ENCODE data around the gene NECTIN2.

The NECTIN2 gene

DNA sequence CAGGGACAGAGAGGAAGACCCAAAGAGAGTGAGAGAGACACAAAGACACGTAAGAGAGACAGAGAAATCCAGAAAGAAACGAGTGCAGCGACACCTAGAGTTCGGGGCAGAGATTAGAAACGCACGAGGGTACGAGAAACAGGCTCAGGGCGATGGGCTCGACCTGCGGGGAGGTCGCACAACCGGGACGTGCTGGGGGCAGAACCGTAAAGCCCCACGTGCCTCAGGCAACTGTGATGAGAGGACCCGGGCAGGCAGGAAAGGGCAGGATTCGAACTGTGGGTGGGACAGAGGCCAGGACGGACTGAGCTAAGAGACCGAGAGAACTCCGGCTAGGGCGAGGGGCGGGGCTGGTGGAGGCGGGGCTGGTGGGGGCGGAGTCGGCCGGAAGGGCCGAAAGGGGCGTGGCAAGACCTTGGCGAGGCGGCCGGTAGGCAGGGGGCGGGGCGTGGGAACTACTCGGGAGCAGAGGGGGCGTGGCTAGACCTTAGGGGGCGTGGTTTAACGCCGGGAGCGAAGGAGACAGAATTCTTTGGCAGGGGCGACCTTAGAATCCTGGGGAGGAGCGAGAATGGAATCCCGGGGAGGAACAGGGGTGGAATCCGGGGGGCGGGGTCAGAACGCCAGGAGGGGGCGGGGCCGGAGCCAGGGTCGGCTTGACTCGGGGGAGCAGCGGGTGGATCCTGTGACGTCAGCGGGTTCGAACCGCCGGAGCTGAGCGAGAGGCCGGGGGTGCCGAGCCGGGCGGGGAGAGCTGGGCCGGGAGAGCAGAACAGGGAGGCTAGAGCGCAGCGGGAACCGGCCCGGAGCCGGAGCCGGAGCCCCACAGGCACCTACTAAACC is at the start of gene NECTIN2:
NECTIN2 (plus strand) TSS at position 686 of the 843 bp plus-strand sequence. CDS start 229 bp downstream, outside the sequence.
- DNase-seq (ENCODE audit: low read depth in 2 of 2): peak; percentile 90 to 94

DNA sequence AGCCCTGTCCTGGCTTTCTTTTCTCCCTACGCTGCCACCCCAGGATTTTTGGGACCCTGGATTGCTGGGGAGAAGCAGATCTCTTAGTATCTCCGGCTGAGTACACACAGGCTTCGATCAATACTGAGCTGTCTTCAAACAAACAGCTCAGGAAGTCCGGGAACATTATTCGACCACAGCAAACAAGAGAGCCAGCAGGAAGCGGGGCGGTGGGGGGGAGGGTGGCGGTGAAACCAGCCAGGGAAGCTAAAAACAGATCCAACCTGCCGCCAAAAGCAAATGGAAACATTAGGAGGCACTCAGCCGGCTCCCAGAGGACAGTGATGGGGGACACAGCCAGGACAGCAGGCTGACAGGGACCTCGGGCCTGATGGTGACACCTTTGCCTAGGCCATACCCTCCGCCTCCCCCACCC is 49.4 kb upstream of the NECTIN2 start:
- DNase-seq (ENCODE audit: low read depth in 2 of 2): no peak

DNA sequence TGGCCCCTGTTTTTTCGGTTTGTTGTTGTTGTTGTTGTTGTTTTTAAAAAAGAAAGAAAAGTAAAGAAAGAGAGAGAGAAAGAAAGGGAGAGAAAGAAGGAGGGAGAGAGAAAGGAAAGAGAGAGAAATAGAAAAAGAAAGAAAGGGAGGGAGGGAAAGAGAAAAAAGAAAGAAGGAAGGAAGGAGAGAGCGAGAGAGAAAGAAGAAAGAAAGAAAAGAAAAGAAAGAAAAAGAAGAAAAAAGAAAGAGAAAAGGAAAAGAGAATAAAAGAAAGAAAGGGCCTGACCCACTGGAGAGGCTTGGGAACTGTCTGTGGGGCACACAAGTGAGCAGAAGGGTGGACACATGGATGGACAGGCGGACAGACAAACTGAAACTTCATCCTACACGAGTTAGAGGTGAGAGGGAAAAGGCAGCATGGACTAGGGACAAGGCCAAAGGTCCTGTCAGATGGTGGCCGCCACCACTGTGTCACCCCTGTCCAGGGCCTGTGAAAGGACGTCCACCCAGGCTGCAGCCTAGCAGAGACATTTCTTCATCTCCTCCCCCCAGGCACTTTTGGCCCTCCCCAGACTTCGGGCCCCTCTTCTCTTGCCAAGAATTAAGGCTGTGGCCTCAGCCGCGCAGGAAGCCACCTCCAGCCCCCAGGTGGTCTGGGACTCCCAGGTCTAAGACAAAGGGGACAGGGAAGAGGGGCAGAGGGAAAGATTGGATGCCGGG is 46.3 kb upstream of the NECTIN2 start:
- DNase-seq (ENCODE audit: low read depth in 2 of 2): no peak

DNA sequence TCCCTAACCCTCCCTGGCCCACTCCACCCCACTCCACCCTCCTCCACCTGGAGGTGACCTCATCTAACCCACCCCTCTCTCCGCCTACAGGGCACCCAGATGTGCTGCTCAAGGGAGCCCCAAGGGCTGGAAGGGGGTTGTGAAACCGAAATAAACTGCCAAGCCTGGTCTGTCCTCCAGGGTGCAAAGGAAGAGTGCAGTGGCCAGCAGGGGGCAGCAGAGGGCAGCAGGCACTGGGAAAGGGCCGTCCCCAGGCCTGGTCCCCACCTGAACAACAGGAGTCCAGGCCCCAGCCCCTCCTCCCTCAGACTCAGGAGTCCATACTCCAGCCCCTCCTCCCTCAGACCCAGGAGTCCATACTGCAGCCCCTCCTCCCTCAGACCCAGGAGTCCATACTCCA is 45.6 kb upstream of the NECTIN2 start:
- peak; percentile 75 to 81 for DNase-seq (ENCODE audit: low read depth in 2 of 2)

DNA sequence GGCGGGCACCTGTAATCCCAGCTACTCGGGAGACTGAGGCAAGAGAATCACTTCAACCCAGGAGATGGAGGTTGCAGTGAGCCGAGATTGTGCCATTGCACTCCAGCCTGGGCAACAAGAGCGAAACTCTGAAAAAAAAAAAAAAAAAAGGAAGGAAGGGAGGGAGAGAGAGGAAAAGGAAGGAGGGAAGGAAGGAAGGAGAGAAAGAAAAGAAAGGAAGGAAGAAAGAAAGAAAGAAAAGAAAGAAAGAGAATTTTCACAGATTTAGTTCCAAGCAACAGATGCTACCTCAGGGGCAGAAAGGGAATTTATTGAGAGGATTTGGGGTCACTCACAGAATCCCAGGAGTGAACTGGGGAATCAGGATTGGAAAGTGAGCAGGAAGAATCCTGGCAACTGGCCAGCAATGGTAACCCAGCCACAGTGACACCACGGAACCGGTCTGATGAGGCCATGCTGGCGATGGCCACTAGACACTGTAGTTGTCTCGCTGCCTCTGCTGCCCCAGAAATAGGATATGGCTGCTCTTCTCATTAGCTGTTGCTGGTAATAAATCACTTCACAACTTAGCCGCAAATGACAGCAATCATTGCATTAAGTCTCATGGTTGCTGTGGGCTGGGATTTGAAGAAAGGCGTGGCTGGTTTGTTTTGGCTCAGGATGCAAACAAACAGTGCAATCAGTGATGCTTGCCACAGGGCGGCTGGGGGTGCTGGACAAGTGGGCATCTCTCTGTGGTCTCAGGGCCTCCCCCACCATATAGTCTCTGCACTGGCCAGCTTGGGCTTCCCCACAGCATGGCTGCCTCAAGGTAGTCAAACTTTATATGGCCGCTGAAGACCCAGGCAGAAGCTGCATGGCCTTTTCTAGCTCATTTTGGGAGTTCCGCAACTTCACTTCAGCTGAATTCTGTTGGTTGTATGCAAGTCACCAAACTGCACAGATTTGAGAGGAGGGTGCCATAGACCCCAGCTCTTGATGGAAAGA is 42.4 kb upstream of the NECTIN2 start:
- no peak for DNase-seq (ENCODE audit: low read depth in 2 of 2)

DNA sequence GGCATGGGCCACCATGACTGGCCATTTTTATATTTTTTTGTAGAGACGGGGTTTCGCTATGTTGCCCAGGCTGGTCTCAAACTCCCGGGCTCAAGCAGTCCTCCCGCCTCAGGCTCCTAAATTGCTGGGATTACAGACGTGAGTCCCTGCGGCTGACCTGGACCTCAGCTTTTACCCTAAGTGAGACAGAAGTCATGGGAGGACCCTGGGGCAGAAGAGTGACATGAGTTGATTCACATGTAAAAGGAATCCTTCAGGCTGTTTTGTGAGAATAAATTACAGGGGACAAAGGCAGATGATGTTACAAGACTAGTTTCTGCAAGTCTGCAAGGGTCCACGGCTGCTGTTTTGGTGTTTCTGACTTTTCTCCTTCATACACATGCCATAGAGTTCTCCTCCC is 39.8 kb upstream of the NECTIN2 start:
- no peak for DNase-seq (ENCODE audit: low read depth in 2 of 2)

DNA sequence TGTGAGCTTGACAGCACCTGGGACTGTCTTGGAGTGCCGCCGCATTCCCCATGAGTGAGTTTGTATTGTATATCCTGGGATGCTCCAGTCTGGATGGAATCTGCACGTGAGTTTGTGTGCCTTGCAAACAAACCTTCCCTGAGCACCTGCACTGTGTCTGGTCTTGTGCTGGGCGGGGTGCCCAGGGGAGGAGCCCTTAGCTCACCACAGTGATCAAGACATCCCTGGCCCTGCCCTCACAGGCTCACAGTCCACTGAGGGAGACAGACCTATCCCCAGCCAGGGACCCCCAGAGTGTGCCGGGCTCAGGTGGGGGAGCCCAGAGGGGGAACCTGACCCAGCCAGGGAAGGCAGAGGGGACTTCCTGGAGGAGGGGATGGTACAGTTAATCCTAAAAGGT is 38.9 kb upstream of the NECTIN2 start:
- no peak for DNase-seq (ENCODE audit: low read depth in 2 of 2)

DNA sequence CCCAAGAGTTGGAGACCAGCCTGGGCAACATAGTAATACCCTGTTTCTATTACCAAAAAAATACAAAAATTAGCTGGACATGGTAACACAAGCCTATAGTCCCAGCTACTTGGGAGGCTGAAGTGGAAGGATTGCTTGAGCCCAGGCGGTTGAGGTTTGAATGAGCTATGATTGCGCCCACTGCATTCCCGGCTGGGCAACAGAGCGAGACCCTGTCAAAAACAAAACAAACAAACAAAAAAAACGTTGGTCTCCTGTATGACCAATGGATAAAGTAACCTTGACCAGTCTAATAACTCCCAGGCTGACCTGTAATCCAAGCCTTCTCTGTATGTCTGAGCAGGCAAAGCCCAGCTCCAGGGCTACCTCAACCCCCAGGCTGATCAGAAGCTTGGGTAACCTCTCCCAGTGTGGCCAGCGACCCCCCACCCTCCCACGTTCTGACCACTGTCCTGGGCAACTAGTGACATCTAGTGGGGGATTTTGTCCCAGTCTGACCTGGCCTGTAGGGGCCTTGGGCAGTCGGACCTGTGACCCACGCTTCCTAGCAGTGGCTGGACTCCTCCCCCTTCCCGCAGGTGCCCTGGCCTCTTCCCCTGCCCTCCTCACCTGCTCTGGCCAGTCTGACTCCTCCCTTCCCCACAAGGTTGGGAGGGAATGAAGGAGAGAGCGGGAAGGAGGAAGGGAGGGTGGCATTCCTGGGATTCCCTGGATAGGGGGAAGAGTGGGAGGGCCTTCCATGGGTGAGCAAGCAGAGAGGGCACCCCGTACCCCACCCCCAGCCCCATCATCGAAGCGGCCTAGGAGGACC is 38.2 kb upstream of the NECTIN2 start:
- DNase-seq (ENCODE audit: low read depth in 2 of 2): no peak

DNA sequence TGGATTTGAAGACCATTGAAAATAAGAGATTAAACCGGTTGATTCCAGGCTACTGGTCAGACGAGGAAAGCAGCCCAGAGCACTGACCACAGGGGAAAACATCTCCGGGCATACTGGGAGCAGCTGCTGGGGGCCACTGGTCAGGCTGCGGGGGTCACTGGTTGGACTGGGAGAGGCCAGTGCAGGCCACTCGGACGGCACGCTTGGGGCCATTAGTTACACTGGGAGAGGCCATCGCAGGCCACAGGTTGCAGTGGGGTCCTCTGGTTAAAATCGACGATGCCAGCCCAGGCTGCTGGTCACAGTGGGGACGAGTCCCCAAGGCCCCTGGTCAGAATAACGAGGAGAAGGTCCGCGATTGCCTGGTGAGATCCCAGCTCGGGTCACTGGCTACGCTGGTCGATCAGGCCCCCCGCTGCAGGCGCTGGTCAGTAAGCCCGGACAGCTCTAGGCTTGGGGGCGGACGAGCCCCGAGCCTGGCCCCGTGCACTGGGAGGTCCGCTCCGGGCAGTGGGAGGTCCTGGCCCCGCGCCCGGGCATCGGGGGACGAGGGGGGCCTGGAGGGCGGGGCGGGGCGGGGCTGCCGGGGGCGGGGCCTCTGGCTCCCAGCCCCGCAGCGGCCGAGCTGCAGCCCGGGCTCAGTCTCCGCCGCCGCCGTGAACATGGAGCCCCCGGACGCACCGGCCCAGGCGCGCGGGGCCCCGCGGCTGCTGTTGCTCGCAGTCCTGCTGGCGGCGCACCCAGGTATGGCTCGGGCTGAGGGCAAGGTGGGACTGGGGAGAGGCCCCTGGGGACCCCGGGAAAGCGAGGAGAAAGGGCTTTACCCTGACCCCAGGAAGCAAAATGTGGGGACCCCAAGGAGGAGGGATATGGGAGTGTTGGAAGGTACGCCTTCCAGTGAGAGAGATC is 37.4 kb upstream of the NECTIN2 start, which contains the start of gene BCAM:
BCAM (plus strand) TSS at position 641 of the 909 bp plus-strand sequence; CDS start at position 663, 22 bp downstream.
- no peak for DNase-seq (ENCODE audit: low read depth in 2 of 2)

DNA sequence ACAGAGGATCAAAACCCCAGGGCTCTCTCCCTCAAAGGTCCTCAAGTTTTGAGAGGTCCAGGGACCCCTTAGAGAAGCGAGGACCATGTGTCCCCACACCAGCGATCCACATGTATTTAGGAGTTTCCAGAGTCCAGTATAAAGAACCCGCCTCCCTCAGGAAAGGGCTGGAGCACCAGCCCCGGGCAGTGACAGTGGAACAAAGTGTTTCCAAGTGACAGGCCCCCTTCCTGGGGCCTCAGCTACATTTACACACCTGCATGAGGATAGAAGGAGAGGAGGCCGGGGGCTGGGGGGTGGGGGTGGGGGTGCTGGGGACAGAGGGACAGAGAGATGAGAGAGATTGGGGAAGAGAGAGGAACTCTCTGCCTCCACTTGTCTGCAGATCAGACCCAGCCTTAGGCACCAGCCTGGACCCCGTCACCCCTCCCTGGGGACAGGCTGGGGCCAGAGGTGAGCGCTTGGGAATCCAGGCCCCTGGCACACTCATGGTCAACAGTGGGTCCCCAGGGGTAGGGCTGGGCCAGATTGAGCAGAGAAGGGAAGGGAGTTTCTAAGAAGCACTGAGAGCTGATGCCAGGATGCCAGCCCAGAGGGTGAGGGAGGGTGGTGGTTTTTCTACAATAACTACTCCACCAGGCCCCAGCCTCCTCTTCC is 36.4 kb upstream of the NECTIN2 start:
- DNase-seq (ENCODE audit: low read depth in 2 of 2): no peak

DNA sequence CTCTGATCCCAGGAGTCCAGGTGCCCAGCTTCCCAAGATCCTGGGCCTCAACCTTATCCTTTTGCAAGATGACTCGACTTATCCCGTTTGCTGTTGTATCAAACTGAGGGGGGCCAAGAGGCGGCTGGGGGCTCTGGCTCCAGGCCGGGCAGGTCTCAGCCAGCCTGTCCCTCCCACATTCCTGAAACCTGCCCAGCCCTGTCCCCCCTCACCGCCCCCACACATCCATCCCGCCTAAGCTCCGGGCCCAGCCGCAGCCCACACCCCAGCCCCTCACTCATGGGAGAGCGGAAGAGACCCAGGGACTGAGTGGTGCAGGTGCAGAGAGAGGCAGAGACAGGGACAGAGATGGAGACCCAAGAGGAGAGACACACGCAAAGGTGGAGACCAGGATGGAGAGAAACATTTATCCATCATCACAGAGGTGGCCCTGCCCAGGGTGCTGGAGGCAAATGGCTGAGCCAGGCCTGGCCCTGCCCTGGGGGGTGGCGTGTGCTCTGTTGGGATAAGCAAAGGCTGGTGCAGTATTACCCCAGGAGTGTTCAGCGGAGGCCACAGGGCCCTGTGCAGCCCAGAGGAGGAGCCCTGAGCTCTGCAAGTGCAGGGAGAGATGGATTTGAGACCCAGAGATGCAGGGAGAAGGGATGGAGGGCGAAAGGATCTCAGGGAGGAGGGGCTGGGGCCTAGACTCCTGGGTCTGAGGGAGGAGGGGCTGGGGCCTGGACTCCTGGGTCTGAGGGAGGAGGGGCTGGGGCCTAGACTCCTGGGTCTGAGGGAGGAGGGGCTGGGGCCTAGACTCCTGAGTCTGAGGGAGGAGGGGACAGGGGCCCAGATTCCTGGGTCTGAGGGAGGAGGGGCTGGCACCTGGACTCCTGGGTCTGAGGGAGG is 35.6 kb upstream of the NECTIN2 start:
- DNase-seq (ENCODE audit: low read depth in 2 of 2): no peak

DNA sequence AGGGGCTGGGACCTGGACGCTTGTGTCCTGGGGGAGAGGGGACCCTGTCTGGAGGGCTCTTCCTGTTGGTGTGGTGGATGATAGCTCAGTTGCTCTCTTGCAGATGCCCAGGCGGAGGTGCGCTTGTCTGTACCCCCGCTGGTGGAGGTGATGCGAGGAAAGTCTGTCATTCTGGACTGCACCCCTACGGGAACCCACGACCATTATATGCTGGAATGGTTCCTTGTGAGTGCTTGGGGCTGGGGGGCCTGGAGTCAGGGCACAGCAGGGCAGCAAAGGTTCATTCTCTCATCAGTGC is 35.0 kb upstream of the NECTIN2 start:
- DNase-seq (ENCODE audit: low read depth in 2 of 2): no peak

DNA sequence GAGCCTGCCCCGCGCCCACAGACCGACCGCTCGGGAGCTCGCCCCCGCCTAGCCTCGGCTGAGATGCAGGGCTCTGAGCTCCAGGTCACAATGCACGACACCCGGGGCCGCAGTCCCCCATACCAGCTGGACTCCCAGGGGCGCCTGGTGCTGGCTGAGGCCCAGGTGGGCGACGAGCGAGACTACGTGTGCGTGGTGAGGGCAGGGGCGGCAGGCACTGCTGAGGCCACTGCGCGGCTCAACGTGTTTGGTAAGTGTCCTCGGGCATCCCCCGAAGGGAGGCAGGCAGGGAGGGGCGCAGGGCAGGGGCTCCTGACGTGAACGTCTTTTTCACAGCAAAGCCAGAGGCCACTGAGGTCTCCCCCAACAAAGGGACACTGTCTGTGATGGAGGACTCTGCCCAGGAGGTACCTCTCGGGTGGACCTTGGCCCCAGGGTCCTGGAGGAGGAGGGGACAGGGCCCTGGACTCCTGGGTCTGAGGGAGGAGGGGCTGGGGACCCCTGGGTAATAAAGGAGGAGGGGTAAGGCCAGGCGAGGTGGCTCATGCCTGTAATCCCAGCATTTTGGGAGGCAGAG is 33.9 kb upstream of the NECTIN2 start:
- DNase-seq (ENCODE audit: low read depth in 2 of 2): no peak

DNA sequence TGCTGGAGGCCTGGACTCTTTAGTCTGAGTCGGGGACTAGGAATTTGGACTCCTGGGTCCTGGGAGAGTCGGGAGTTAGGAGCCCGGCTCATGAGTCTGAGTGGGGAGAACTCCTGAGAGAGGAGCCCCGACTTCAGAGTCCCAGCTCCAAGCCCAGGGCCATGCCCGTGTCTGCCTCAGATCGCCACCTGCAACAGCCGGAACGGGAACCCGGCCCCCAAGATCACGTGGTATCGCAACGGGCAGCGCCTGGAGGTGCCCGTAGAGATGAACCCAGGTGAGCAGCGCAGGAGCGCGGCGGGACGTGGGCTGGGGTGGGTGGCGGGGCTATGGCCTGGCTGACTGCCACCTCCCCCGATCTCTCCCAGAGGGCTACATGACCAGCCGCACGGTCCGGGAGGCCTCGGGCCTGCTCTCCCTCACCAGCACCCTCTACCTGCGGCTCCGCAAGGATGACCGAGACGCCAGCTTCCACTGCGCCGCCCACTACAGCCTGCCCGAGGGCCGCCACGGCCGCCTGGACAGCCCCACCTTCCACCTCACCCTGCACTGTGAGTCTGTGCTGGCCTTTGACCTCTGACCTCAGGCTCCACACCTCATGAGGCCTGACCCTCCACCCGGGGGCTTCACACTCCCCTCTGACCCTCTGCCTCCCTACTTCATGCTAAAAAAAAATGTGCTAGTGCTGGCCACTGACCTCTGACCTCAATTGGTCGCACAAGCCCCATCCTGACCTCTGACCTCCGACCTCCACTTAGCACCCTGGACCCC is 32.8 kb upstream of the NECTIN2 start:
- no peak for DNase-seq (ENCODE audit: low read depth in 2 of 2)

DNA sequence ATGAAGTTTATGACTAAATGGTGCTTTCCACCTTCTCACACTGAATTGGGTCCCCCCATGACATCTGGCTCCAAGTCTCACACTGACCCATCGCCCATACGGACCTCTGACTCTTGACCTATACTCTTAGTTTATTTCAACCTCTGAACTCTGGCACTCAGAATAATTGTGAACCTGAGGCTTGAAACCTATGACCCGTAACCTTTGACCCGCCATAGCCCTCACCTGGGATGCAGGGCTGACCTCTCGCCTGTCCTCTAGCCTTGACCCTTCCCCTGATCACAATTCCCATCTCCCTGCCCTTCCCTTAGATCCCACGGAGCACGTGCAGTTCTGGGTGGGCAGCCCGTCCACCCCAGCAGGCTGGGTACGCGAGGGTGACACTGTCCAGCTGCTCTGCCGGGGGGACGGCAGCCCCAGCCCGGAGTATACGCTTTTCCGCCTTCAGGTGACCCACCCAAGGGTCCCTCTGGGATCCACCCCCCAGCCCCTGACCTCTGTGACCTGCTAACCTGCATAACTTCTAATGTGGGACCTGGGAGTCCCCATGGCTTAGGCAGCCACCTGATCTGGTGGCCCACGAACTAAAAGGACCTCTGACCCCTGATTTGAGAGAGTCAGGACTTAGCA is 32.1 kb upstream of the NECTIN2 start:
- DNase-seq (ENCODE audit: low read depth in 2 of 2): no peak

DNA sequence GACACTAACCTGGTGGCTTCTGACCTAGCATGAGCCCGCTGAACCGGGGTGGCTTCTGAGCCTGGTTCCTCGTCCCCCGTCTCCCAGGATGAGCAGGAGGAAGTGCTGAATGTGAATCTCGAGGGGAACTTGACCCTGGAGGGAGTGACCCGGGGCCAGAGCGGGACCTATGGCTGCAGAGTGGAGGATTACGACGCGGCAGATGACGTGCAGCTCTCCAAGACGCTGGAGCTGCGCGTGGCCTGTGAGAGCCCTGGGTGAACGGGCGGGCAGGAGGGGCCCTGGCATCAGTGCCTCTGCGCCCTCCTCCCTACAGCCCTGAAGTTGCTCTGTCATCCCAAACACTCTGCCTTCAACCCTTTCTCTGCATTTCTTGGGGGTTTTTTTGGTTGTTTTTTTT is 31.6 kb upstream of the NECTIN2 start:
- no peak for DNase-seq (ENCODE audit: low read depth in 2 of 2)

DNA sequence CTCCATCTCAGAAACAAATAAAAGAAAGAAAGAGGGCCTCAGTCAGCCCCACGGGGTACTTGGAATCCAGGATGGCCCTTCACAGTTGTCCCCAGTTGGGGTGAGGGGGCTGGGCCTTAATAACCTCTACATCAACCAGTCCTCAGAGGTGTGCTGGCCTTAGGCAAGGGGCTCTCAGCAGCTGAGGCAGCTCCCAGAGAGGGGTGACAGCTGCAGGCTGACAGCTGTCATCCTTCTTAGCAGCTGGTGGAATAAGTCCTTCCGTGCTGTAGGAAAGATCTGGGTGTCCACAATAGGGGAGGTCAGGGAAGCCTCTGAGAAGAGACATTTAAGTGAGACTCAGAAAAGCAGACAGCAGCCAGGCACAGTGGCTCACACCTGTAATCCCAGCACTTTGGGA is 29.8 kb upstream of the NECTIN2 start:
- DNase-seq (ENCODE audit: low read depth in 2 of 2): no peak
